Liver (tissue), 9 donors: ENCODE measurements around the gene GRK5. TPM values are rescaled to one million over a fixed set of nuclear protein-coding genes. Genes with fewer than 3 reads are reported as not detected.

Experiments
- DNase-seq: peaks from one replicate; pipeline ENCODE4 v3.0.0-alpha.2; 2017; ENCODE audit warnings: low spot score
- H3K27ac ChIP-seq, 2 donors: one replicate each; pipeline ENCODE4 v1.7.0; 2013; ENCODE audit warnings: inconsistent platforms in 2 of 2, low read length in 2 of 2, control low read depth in 1 of 2, low read depth in 1 of 2, mild to moderate bottlenecking in 1 of 2
- H3K27me3 ChIP-seq, 4 donors: one replicate each; pipeline versions ENCODE4 v1.6.1 to v1.7.0; 2013; ENCODE audit warnings: low read length in 3 of 4, inconsistent platforms in 1 of 4, mild to moderate bottlenecking in 1 of 4, moderate library complexity in 1 of 4; ENCODE audit not compliant: control insufficient read depth in 4 of 4, insufficient read depth in 4 of 4
- H3K36me3 ChIP-seq, 4 donors: one replicate each; pipeline versions ENCODE4 v1.6.1 to v1.7.0; 2013; ENCODE audit warnings: low read length in 3 of 4, mild to moderate bottlenecking in 3 of 4, low read depth in 1 of 4, moderate library complexity in 1 of 4; ENCODE audit not compliant: control insufficient read depth in 4 of 4, insufficient read depth in 3 of 4
- H3K4me1 ChIP-seq, 4 donors: one replicate each; pipeline versions ENCODE4 v1.6.1 to v1.7.0; 2013; ENCODE audit warnings: low read length in 3 of 4, mild to moderate bottlenecking in 3 of 4, moderate library complexity in 1 of 4; ENCODE audit not compliant: control insufficient read depth in 4 of 4, insufficient read depth in 4 of 4
- H3K4me3 ChIP-seq, 3 donors: one replicate each; pipeline versions ENCODE4 v1.6.1 to v1.7.0; 2013; ENCODE audit warnings: low read length in 3 of 3, control low read depth in 1 of 3, low read depth in 1 of 3, mild to moderate bottlenecking in 1 of 3
- H3K9ac ChIP-seq, 2 donors: one replicate each; pipeline ENCODE4 v1.7.0; 2013; ENCODE audit warnings: low read length in 2 of 2, mild to moderate bottlenecking in 2 of 2, moderate library complexity in 2 of 2, control low read depth in 1 of 2, low read depth in 1 of 2
- H3K9me3 ChIP-seq, 4 donors: one replicate each; pipeline versions ENCODE4 v1.6.1 to v1.7.0; 2013; ENCODE audit warnings: low read length in 3 of 4; ENCODE audit not compliant: control insufficient read depth in 4 of 4
- ATF3 ChIP-seq: IDR thresholded peaks from 2 replicates; pipeline ENCODE4 v1.6.1; 2016; ENCODE audit warnings: antibody characterized with exemption
- EGR1 ChIP-seq, 2 donors: IDR thresholded peaks; 2 replicates each; pipeline ENCODE4 v1.6.1; 2016 to 2018; ENCODE audit warnings: antibody characterized with exemption in 2 of 2, low read depth in 2 of 2
- FOXA1 ChIP-seq: IDR thresholded peaks from 2 replicates; pipeline ENCODE4 v1.6.1; 2016; ENCODE audit warnings: antibody characterized with exemption
- FOXA2 ChIP-seq: IDR thresholded peaks from 2 replicates; pipeline ENCODE4 v1.6.1; 2016; ENCODE audit warnings: antibody characterized with exemption
- GABPA ChIP-seq, 2 donors: IDR thresholded peaks in 1 of 2; conservative IDR thresholded peaks in 1 of 2; 2 replicates each; pipeline ENCODE4 v1.6.1; 2016; ENCODE audit warnings: antibody characterized with exemption in 2 of 2, mild to moderate bottlenecking in 1 of 2, moderate library complexity in 1 of 2
- HNF4A ChIP-seq, 2 donors: conservative IDR thresholded peaks; 2 replicates each; pipeline ENCODE4 v1.6.1; 2016; ENCODE audit warnings: antibody characterized with exemption in 2 of 2, mild to moderate bottlenecking in 2 of 2
- HNF4G ChIP-seq: IDR thresholded peaks from 2 replicates; pipeline ENCODE4 v1.6.1; 2016; ENCODE audit warnings: antibody characterized with exemption
- JUND ChIP-seq, 2 donors: IDR thresholded peaks; 2 replicates each; pipeline ENCODE4 v1.6.1; 2016; ENCODE audit warnings: antibody characterized with exemption in 2 of 2
- MAX ChIP-seq: IDR thresholded peaks from 2 replicates; pipeline ENCODE4 v1.6.1; 2016; ENCODE audit warnings: antibody characterized with exemption
- NR2F2 ChIP-seq: IDR thresholded peaks from 2 replicates; pipeline ENCODE4 v1.6.1; 2016; ENCODE audit warnings: antibody characterized with exemption
- RAD21 ChIP-seq, 2 donors: IDR thresholded peaks; 2 replicates each; pipeline ENCODE4 v1.6.1; 2016; ENCODE audit warnings: antibody characterized with exemption in 2 of 2, mild to moderate bottlenecking in 2 of 2
- REST ChIP-seq: IDR thresholded peaks from 2 replicates; pipeline ENCODE4 v1.6.1; 2016; ENCODE audit warnings: antibody characterized with exemption, mild to moderate bottlenecking
- RXRA ChIP-seq, 2 donors: IDR thresholded peaks; 2 replicates each; pipeline ENCODE4 v1.6.1; 2017 to 2018; ENCODE audit warnings: antibody characterized with exemption in 2 of 2, mild to moderate bottlenecking in 1 of 2
- SP1 ChIP-seq: IDR thresholded peaks from 2 replicates; pipeline ENCODE4 v1.6.1; 2018; ENCODE audit warnings: antibody characterized with exemption, mild to moderate bottlenecking
- TAF1 ChIP-seq: conservative IDR thresholded peaks from 2 replicates; pipeline ENCODE4 v1.6.1; 2016; ENCODE audit warnings: antibody characterized with exemption, mild to moderate bottlenecking
- YY1 ChIP-seq: IDR thresholded peaks from 2 replicates; pipeline ENCODE4 v1.6.1; 2016; ENCODE audit warnings: antibody characterized with exemption, mild to moderate bottlenecking
- ZBTB33 ChIP-seq: IDR thresholded peaks from 2 replicates; pipeline ENCODE4 v1.6.1; 2016; ENCODE audit warnings: antibody characterized with exemption
- WGBS: extraction: QIAGEN DNeasy Blood & Tissue Kit; methylation state at CpG from one replicate; pipeline ENCODE4 v1.1.7; 2013; 5-methylcytosine and 5-hydroxymethylcytosine counted together
- polyA plus RNA-seq, 2 donors: library from polyadenylated mRNA; stranded (reverse) in 1 of 2; unstranded in 1 of 2; fragments of 200-250 nt in 1 of 2; fragments of >200 nt in 1 of 2; fragmentation: Nextera tagmentation in 1 of 2; extraction: Ambion mirVana in 1 of 2; gene quantifications; one replicate each; pipeline versions ENCODE4 v1.2.1 to v1.2.3, GENCODE V29; 2013 to 2015
- total RNA-seq, 2 donors: library from RNA; depleted of rRNA; stranded (reverse); fragments of >200 nt; gene quantifications; one replicate each; pipeline ENCODE4 v1.2.3, GENCODE V29; 2014
- TF ChIP-seq, protein P1 (sequence below): fragments of 150-350 bp; IDR thresholded peaks from 2 replicates; pipeline ENCODE4 v1.5.1; 2017; ENCODE audit warnings: improper control_type of control experiment, low read depth, low read length; ENCODE audit not compliant: missing input control
- donor health status: healthy.
- donor health status: healthy.
- donor health status: healthy.
- donor health status: healthy.
- donor health status: healthy.

Gene GRK5
- total and polyA plus RNA-seq, 4 donors, result 2.1 to 6.6 (median 5.1) TPM

DNA sequence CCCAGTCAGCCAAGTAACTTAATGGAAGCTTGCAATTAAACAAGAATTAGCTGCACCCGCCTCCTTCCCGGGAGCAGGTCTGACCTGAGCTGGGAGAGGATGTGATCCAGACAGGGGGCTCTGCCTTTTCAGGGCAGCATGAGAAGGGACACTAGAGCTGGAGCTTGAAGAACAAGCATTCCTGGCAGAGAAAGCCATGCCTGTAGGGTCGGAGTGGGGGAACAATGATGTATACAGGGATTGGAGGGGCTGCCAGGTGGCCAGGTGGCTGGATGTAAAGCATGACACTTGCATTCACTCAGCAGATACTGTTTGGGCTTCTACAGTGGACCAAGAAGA lies 112.5 kb downstream of the GRK5 start:
- TF ChIP-seq NR2F2 (no peak), MAX (no peak), HNF4A (conservative IDR thresholded peaks at IDR 0.05) (no peak), RXRA (IDR thresholded peaks at IDR 0.05) (no peak), YY1 (no peak), SP1 (no peak), JUND (IDR thresholded peaks at IDR 0.05) (no peak), EGR1 (IDR thresholded peaks at IDR 0.05; ENCODE audit: low read depth in 2 of 2) (no peak), TAF1 (no peak), RAD21 (IDR thresholded peaks at IDR 0.05) (no peak), FOXA1 (no peak), FOXA2 (no peak), ATF3 (no peak), HNF4G (no peak), REST (no peak), ZBTB33 (no peak), GABPA (IDR thresholded peaks at IDR 0.05 in 1 of 2, conservative IDR thresholded peaks at IDR 0.05 in 1 of 2) (no peak)
- TF ChIP-seq, protein P1, sequence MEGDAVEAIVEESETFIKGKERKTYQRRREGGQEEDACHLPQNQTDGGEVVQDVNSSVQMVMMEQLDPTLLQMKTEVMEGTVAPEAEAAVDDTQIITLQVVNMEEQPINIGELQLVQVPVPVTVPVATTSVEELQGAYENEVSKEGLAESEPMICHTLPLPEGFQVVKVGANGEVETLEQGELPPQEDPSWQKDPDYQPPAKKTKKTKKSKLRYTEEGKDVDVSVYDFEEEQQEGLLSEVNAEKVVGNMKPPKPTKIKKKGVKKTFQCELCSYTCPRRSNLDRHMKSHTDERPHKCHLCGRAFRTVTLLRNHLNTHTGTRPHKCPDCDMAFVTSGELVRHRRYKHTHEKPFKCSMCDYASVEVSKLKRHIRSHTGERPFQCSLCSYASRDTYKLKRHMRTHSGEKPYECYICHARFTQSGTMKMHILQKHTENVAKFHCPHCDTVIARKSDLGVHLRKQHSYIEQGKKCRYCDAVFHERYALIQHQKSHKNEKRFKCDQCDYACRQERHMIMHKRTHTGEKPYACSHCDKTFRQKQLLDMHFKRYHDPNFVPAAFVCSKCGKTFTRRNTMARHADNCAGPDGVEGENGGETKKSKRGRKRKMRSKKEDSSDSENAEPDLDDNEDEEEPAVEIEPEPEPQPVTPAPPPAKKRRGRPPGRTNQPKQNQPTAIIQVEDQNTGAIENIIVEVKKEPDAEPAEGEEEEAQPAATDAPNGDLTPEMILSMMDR, result no peak
- no peak for DNase-seq
- no peak overlapping the region for H3K9ac ChIP-seq
- H3K27me3 ChIP-seq, result no peaks in the 10 kb centered on the region
- no peaks in the 10 kb centered on the region for H3K9me3 ChIP-seq
- H3K36me3 ChIP-seq, result no peaks in the 10 kb centered on the region
- WGBS, result 94% methylated on average over 3 of the region's 3 CpGs
- H3K4me3 ChIP-seq, result no peak overlapping the region
- H3K27ac ChIP-seq, result no peak overlapping the region
- peaks cover 12 to 27% (median 17%) of the 10 kb centered on the region in 4 donors for H3K4me1 ChIP-seq

- no peaks in the 10 kb centered on the region for H3K36me3 ChIP-seq
- H3K27ac ChIP-seq, result no peak overlapping the region
- no peaks in the 10 kb centered on the region for H3K27me3 ChIP-seq
- H3K9me3 ChIP-seq, result no peaks in the 10 kb centered on the region
- H3K4me1 ChIP-seq, result peaks cover 12 to 27% (median 17%) of the 10 kb centered on the region in 4 donors
- no peak overlapping the region for H3K4me3 ChIP-seq
- no peak for DNase-seq
- no peak overlapping the region for H3K9ac ChIP-seq
- TF ChIP-seq HNF4G (no peak), HNF4A (conservative IDR thresholded peaks at IDR 0.05) (no peak), GABPA (IDR thresholded peaks at IDR 0.05 in 1 of 2, conservative IDR thresholded peaks at IDR 0.05 in 1 of 2) (no peak), ZBTB33 (no peak), MAX (no peak), REST (no peak)
- 74% methylated on average over 6 of the region's 6 CpGs for WGBS
Measured at GRCh38 chr10:119320981-119321380, 113.6 kb downstream of the GRK5 start.
